CD4-positive, alpha-beta T cell treated with Interleukin-4 for 4 hours (primary cell): ENCODE measurements around the gene EFHD2.
"Not testable (repeated sequence)": the region's sequence is repeated elsewhere in the genome, so short reads cannot be mapped to it uniquely, and the experiment has no call there.

Experiments used
- DNase-seq: peaks from one replicate; pipeline ENCODE4 v3.0.0-alpha.2; 2020

Gene EFHD2

GRCh38 chr1:15433471-15433870 is 23.8 kb downstream of the EFHD2 start:
- DNase-seq = no peak

GRCh38 chr1:15434739-15435138 is 25.1 kb downstream of the EFHD2 start:
- not testable (repeated sequence) for DNase-seq

GRCh38 chr1:15435239-15436077 is 25.8 kb downstream of the EFHD2 start:
- no peak for DNase-seq

- no peak for DNase-seq
These were observed 27.3 kb downstream of the EFHD2 start for GRCh38 chr1:15436881-15437442.

- no peak for DNase-seq
These were observed 29.6 kb downstream of the EFHD2 start for GRCh38 chr1:15439325-15439724.

GRCh38 chr1:15440357-15440756 is 30.7 kb downstream of the EFHD2 start:
- DNase-seq = no peak

GRCh38 chr1:15441247-15441646 is 31.6 kb downstream of the EFHD2 start:
- DNase-seq = no peak

GRCh38 chr1:15442119-15442518 is 32.4 kb downstream of the EFHD2 start:
- DNase-seq = no peak

- no peak for DNase-seq
These were observed 33.1 kb downstream of the EFHD2 start for GRCh38 chr1:15442759-15443158.

- no peak for DNase-seq
These were observed 33.6 kb downstream of the EFHD2 start for GRCh38 chr1:15443281-15443680.

GRCh38 chr1:15444468-15445389 is 35.0 kb downstream of the EFHD2 start:
- DNase-seq = no peak

- DNase-seq = no peak
These were observed 35.9 kb downstream of the EFHD2 start for GRCh38 chr1:15445390-15446122.

- DNase-seq = no peak
These were observed 36.5 kb downstream of the EFHD2 start for GRCh38 chr1:15446212-15446611.

GRCh38 chr1:15448877-15449462 is 39.3 kb downstream of the EFHD2 start:
- DNase-seq = no peak

- DNase-seq = no peak
These were observed 39.9 kb downstream of the EFHD2 start for GRCh38 chr1:15449567-15449966.

- no peak for DNase-seq
These were observed 41.5 kb downstream of the EFHD2 start for GRCh38 chr1:15451014-15451722.

- no peak for DNase-seq
These were observed 42.5 kb downstream of the EFHD2 start for GRCh38 chr1:15452216-15452615.

GRCh38 chr1:15452866-15453571 is 43.3 kb downstream of the EFHD2 start:
- DNase-seq = no peak

- no peak for DNase-seq
These were observed 44.0 kb downstream of the EFHD2 start for GRCh38 chr1:15453734-15454133.

GRCh38 chr1:15454256-15454655 is 44.6 kb downstream of the EFHD2 start:
- DNase-seq = no peak

- no peak for DNase-seq
These were observed 45.8 kb downstream of the EFHD2 start for GRCh38 chr1:15455522-15455921.
